Measurements from ENCODE around the gene SLC7A6.

SLC7A6 gene

DNA sequence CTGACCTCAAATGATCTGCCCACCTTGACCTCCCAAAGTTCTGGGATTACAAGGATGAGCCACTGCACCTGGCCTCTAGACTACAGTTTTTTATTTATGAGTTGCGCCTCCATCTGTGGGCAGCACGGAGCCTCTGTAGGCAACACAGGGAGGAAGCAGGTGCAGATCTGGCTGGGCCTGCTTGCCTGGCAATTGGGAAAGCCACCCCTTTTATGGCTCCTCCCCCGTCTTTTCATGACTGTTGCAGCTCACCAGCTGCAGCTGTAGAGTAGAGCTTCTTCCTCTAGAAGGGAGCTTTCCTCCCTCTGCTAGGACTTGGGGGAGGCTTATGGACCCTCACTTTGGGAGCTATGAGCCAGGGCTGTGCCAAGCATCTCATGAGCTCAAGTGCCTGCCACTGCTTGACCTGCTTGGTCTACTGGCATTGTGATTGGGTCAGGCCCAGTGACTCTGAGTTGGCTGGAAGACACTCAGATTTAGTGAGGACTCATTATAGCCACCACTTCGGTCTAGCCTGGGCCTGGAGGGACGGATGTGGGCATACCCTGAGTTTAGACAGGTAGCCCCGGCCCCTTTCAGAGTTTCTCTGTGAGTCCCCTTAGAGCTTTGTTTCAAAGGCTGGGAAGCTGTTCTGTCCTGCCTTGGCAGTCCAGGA is 6.9 kb upstream of the SLC7A6 start:
- no peak for DNase-seq (ENCODE audit: low spot score)

DNA sequence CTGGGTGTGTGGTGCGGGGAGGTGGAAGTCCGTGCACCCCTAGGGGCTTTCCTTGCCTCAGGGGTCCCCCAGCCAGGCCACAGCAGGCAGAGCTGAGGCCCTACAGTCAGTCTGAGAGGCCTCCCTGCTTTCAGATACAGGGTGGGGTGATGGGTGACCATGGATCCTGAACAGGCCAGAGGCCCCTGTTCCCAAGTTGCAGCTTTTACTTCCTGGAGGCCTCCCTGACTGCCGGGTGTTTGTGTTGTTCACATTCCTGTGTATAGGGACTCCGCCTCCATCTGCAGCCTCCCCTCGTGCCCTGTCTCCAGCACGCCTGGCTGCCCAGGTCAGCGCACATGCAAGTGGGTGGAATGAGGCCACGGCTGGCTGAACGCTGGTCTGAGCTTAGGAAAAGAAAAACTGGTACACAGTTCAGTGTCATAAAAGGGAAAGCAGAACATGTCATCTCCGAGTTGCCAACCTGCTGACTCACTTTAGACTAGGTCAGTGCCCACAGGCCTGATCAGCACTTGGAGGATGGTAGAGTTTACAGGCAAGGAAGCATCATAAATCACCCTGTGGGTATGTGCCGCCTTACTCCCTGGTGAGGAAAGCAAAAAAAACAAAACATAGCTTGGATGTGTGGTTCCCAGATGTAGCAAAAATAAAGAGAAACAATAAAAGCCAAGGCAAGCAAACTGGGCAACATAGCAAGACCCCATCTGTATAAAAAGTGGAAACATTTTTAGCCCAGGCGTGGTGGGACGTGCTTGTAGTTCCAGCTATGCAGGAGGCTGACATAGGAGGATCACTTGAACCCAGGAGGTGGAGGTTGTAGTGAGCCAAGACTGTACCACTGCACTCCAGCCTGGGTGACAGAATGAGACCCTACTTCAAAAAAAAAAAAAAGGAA is 6.2 kb upstream of the SLC7A6 start:
- no peak for DNase-seq (ENCODE audit: low spot score)

DNA sequence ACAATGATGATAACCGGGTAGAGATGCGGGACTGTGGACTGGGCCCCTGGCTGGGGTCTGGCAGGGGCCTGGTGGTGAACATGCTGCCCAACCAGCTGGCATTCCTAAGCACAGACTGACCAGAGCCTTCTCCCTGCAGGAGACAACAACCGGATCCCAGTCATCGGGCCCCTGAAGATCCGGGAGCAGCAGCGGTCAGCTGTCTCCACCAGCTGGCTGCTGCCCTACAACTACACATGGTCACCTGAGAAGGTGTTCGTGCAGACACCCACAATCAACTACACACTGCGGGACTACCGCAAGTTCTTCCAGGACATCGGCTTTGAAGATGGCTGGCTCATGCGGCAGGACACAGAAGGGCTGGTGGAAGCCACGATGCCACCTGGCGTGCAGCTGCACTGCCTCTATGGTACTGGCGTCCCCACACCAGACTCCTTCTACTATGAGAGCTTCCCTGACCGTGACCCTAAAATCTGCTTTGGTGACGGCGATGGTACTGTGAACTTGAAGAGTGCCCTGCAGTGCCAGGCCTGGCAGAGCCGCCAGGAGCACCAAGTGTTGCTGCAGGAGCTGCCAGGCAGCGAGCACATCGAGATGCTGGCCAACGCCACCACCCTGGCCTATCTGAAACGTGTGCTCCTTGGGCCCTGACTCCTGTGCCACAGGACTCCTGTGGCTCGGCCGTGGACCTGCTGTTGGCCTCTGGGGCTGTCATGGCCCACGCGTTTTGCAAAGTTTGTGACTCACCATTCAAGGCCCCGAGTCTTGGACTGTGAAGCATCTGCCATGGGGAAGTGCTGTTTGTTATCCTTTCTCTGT is 5.1 kb upstream of the SLC7A6 start:
- DNase-seq (ENCODE audit: low spot score): no peak

DNA sequence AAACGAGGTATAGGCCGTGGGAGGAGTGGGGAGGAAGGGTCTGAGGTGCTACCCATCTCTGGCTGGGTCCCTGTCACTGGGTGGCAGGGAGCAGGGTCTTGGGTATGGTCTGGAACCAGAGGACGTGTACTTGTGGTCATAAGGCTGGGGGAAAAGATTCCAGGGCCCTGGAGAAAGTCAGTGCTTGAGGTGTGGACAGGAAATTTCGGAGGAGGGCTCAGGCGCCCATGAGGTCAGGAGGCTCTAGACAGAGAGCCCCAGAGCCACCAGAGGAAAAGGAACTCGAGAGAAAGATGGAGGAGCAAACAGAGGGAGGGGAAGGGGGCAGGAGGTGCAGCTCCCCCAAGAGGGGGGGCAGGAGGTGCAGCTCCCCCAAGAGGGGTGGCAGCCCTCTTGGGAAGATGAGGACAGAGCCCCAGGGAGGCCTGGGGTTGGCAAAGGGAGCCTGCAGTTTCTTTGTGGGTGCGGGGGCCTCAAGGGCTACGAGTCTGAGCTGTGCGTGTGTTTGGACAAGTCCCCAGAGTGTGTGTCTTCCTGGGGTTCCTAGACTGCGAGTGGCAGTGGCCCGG is 683 bp upstream of the SLC7A6 start:
- no peak for DNase-seq (ENCODE audit: low spot score)

DNA sequence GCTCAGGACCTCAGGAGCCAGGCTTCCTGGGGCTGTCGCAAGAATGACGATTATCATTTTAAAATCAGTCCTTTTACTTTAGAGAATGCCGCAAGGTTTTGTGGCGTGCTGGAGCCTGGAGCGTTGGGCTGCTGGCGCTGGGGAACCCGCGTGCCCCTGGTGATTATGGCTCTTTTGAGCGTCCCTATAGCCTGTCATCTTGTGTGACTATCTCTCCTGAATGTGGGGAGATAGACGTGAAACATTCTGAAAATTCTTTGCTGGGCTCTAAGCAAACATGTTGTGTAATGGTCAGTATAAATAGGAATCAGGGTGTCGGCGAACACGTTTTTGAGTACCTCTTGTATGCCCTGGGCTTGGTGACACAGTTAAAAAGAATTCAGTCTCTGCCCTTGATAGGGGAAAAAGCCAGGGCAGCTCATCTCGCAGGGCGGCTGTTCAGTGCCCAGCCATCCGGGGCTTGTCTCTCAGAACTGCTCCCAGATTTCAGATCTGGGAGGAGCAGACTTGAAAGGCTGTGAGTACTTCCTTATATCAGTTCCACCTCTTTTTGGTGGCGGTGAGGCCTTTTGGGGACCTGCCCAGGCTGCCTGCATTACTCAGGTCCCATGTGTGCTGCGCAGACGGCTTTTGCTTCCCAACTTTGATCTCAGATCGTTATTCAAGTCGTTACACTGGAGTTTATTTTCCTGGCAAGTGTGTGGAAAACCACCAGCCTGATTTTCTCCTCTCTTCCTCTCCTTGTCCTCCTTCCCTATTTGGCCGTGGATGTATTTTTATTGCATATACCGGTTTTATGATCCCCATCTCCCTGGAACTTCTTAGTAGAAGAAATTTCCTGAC is 973 bp downstream of the SLC7A6 start:
- no peak for DNase-seq (ENCODE audit: low spot score)

DNA sequence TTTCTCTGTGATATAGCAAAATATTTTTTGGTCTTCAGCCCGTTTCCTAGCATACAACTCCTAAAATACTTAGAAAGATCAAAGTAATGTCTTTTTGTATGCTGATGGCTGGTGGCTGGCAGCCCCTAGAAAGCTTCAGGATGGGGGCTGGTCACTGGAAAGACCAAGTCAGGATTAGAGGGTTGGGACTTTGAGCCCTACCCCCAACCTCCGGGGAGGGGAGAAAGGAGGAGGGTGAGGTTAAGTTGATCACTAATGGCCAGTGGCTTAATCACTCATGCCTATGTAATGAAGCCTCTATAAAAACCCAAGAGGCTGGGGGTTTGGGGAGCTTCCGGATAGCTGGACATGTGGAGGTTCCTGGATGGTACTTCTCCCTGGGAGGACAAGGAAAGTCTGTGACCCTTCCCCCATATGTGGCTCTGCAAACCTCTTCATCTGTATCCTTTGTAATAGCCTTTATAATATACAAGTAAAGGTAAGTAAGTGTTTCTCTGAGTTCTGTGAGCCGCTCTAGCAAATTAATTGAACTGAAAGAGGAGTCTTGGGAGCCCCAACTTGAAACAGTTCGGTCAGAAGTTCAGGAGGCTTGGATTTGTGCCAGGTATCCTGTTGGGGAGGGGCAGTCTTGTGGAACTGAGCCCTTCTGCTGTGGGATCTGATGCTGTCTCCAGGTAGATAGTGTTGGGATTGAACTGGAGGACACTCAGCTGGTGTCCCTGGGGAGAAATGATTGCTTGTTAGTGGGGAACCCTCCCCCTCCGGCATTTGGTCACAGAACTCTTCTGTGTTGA is 3.5 kb downstream of the SLC7A6 start:
- DNase-seq (ENCODE audit: low spot score): no peak

DNA sequence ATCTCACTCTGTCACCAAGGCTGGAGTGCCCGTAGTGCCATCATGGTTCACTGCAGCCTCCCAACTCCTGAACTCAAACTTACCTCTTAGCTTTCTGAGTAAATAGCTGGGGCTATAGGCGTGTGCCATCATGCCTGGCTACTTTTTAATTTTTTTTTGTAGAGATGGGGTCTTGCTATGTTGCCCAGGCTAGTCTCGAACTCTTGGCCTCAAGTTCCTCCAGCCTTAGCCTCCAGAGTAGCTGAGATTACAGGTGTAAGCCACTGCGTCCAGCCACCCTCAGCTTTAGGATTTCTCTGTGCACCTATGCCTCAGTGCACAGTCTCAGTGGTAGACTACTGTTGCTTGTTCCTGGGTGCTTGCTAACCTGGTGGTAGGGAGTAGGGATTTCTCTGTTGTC is 5.5 kb downstream of the SLC7A6 start:
- no peak for DNase-seq (ENCODE audit: low spot score)

DNA sequence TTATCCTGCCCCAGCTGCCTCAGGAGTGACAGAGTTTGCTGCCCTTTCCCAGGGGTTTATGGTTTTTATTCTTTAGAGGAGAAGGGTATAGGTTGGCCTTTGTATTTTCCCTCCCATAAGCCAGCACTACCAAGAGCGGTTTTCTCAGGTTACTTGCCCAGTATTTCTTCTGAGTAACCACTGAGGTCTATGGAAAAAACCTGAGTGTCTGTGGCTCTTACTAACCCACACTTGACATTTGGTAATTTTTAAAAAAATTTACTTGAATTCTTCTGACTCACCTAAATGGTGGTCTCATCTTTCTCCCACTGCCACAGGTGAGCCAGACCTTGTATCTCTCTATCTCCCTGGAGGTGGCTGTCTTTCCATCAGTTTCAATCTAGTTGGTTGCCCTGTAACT is 6.0 kb downstream of the SLC7A6 start:
- no peak for DNase-seq (ENCODE audit: low spot score)

DNA sequence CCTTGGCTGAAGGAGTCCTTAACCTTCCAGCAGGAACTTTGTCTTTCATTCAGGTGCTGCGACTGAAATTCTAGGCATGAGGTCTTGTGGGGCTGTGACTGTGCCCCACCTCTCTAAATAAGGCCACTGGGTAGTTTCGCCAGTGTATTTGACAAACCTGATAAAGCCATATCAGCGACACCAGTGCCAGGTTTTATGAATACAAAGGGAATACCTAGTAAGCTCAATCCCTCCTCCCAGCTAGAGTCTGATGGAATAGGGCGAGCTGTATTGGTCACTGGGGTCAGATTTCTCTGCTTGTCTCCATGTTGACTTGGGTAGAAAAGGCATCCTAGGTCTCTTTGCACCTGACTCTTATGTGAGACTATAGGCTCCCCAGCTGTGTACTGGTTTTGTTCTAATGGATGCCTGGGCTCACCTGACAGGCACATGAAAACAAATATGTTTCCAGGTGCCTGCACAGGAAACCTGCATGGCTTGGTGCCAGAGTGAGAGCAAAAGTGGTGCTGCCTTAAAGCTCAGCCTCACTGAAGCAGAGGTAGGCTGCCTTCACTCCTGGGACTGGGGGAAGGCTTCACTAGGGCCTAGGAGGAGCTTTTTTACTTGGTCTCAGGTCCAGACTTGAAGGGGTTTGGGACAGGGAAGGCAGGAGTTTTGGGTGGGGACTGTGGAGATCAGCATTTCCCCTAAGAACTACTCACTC is 8.3 kb downstream of the SLC7A6 start:
- DNase-seq (ENCODE audit: low spot score): no peak

DNA sequence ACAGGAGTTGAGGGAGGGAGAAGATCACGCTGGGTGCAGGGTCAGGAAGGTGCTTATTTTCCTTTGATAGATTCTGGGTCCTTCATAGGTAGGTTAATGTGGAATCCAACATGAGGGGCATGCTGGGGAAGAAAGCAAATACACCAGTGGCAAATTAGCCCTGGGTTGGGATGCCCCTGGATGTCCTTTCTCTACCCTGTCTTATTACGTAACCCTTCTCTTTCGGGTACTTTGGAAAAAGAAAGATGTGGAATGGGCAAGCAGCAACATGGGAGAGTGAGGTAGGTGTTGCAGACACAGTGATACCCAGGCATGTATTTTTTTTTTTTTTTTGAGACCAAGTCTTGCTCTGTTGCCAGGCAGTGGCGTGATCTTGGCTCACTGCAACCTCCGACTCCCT is 9.1 kb downstream of the SLC7A6 start:
- DNase-seq (ENCODE audit: low spot score): no peak

DNA sequence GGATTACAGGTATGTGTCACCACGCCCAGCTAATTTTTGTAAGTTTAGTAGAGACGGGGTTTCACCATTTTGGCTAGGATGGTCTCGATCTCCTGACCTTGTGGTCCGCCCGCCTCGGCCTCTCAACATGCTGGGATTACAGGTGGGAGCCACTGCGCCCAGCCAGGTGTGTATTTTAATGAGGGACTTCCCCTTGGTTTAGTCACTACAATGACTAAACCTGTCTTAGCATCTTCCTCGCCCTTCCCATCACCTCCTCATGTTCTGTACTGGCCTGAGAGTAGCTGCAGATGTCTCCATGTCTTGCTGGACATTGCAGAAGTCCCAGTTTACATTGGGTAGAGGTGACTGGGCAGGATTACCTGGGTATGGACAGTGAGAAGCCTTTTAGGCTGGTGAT is 9.6 kb downstream of the SLC7A6 start:
- DNase-seq (ENCODE audit: low spot score): no peak

DNA sequence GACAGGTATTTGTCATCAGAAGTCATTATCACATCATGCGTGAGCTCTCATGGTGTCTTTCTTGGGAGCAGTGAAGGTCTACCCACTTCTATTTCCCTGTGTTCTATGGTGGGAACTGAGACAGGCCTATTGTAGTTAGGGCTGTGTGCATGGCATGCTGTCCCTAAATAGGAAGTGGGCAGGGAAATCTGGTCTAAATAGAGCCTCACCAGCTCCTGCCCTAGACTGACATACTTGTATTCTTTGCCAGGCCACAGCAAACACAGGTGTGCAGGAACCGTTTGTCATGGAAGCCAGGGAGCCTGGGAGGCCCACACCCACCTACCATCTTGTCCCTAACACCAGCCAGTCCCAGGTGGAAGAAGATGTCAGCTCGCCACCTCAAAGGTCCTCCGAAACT is 10.1 kb downstream of the SLC7A6 start:
- DNase-seq (ENCODE audit: low spot score): no peak

DNA sequence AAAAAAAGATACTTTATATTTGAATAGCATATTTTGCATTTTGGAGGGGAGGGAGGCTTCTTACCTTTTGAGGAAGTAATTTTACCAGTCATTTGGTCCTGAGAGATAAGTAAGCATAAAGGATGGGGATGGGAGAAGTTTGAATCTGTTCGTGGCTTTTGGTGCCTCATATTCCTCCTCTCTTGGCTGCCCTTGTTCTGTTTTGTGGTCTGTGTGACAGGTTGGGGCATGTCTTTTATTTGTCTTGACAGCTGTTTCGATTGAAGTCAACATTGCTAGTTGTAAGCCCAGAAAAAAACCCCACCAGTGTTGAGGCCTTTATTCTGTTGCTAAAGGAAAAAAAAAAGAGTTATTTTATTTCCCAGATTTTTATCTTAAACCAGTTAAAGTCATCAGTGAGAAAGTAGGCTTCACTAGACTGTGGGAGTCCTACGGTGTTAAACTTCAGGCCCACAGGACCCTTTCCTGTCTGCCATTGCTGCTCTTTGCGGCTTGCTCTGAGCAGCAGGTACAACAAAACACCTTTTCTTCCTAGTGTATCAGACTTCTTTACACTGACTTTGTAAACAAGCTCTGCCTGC is 11.4 kb downstream of the SLC7A6 start:
- no peak for DNase-seq (ENCODE audit: low spot score)

DNA sequence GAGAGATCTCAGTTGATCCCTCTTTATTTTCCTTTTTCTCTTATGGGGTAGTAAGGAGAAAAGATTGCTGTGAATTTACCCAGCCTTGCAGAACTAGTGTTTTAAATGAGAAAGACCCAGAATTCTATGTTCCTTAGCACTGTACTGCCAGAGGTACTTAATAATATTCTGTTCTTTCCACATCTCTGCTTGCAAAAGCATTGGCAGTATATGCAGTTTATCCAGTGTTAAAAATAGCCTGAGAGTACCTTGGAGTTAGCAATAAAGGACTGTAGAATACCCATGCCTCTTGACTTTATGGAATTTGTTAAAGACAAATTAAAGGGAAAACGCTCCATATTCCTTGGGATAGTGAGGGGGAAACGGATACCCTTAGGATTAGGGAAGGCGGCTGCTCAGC is 11.9 kb downstream of the SLC7A6 start:
- DNase-seq (ENCODE audit: low spot score): no peak

DNA sequence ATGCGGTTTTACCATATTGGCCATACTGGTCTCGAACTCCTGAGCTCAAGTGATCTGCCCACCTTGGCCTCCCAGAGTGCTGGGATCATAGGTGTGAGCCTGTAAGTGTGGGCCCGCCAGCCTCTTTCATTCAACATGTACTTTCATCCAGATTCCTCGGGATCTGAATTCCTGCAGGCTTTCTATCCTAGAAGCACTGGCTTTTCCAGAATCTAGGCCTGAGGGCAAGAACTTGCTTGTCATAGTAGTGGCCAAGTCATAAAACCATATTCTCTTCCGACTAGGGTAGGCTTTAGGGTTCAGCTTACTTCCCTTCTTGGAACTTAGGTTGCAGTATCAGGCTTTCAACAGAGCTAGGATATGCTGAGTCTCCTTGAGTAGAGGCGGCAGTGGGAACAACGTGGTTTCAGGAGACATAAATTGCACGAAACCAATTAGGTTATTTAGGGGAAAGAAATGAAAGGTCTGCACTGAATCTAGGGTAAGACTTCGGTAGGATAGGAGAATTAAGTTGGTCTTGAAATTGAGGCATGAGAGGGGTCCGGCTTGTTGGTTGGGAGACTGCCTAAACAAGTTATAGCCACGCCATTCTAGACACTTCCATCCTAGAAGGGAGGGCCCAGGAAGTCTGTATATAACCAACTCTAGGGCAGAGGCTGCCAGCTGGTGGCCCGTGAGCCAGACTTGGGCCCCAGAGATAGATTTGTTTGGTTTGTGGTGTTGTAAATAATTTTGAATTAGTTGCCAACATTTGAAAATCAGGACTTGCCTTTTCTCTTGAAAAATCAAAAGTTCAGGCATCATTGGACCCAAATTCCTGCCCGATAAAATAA is 15.6 kb downstream of the SLC7A6 start:
- DNase-seq (ENCODE audit: low spot score): no peak

DNA sequence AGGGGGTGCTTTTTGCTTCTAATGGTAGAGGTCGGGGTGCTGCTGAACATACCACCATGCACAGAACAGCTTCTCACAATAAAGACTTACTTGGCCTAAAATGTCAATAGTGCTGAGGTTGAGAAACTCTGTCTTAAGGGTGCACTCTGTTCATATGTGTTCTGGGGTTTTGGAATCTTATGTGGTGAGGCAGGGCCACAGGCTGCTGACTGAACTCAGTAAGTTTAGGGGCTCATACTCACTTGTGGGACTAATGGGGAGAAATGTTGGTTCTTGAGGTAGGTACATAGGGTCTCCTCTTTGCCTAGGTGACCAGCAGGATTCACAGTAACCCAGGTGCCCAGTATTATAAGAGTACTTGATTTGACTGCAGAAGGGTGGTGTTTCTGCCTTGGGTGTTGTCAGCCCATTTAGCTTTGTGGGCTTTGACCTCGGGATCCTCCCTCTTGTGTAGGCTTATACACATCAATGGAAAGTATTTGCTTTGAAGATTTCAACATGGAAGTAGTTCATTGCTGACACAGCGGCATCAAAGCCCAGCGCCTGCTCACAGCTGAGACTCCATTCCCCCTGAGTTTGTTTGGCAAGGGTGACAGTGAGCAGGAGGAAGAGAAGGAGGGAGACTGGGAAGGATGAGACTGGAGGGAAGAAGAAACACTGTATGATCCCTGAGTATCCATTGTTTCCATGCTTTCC is 17.2 kb downstream of the SLC7A6 start:
- no peak for DNase-seq (ENCODE audit: low spot score)

DNA sequence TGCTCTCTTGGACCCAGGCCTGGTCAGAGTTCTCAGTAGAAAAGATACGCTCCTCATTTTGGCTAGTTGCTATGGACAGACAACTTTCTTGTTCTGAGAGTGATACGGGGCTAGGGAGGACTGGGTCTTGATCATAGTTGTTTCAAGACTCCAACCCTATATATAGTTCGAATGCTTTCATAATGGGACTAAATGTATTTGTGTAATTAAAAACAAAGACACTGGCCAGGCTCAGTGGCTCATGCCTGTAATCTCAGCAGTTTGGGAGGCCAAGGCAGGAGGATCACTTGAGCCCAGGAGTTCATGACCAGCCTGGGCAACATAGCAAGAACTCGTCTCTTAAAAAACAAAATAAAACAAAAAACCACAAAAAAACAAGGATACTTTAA is 17.7 kb downstream of the SLC7A6 start:
- no peak for DNase-seq (ENCODE audit: low spot score)

DNA sequence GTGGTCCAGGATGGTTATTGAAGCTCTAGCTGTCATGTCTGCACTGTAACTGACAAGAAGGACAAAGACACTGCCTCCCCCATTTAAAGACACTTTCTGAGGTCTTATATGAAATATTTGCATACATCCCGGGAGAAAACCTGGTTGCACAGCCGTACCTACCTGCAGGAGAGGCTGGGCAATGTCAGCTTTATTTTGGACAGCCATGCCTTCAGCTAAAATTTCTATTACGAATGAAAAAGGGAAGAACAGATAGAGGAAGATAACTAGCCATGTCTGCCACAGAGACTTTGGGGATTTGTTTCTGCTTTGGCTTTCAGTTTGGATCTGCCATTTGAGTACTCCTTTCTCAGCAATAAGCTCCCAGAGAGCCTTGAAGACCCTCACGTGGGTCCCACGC is 19.0 kb downstream of the SLC7A6 start:
- no peak for DNase-seq (ENCODE audit: low spot score)
